ENCODE data around the gene YJEFN3. TPM values are rescaled to one million over a fixed set of nuclear protein-coding genes. Genes with fewer than 3 reads are reported as not detected.

The YJEFN3 gene
- total RNA-seq, 1 experiment from 2014 or later = 11.1 TPM

- no peak for DNase-seq (ENCODE audit: low spot score)
- Mint-ChIP-seq H3K36me3 (peaks cover 3% of the 10 kb centered on the region; the same call in 1 of the 2 replicates), H3K27ac (no peak overlapping the region), H3K4me3 (no peak overlapping the region), H3K4me1 (peaks cover 21% of the 10 kb centered on the region), H3K9me3 (no peaks in the 10 kb centered on the region), H3K27me3 (ENCODE audit: low read depth) (no peaks in the 10 kb centered on the region; the same call in 1 of the 2 replicates)
- TF ChIP-seq TEAD4 (CRISPR knock-in tag; IDR thresholded peaks at IDR 0.05) (no peak), TEAD1 (CRISPR knock-in tag; IDR thresholded peaks at IDR 0.05) (no peak), AR (CRISPR knock-in tag; IDR thresholded peaks at IDR 0.05) (no peak), E2F4 (CRISPR knock-in tag; IDR thresholded peaks at IDR 0.05; ENCODE audit: borderline replicate concordance, low read depth) (no peak), NR1H2 (CRISPR knock-in tag; IDR thresholded peaks at IDR 0.05) (no peak)
- ChIA-PET POLR2A (no interaction called here), CTCF (interaction anchor here (0.5 to 14.4 kb wide), 7 partner anchors 11 to 168 kb away, joined by 3 to 408 read pairs (median 9); partner anchors contain the start of gene GMIP)
- ATAC-seq = no peak
Observed at GRCh38 chr19:19529783-19530422, 1.2 kb downstream of the YJEFN3 start.

- peak; percentile 23 for ATAC-seq
- peaks cover 3% of the 10 kb centered on the region; the same call in 1 of the 2 replicates for H3K36me3 Mint-ChIP-seq
- no peaks in the 10 kb centered on the region; the same call in 1 of the 2 replicates for H3K27me3 Mint-ChIP-seq (ENCODE audit: low read depth)
- H3K27ac Mint-ChIP-seq = no peak overlapping the region
- no peaks in the 10 kb centered on the region for H3K9me3 Mint-ChIP-seq
- DNase-seq (ENCODE audit: low spot score) = no peak
- H3K4me1 Mint-ChIP-seq = peaks cover 21% of the 10 kb centered on the region
- ChIA-PET CTCF (interaction anchor here (0.5 to 14.4 kb wide), 6 partner anchors 10 to 593 kb away, joined by 3 to 408 read pairs (median 10); partner anchors contain the start of gene GMIP), POLR2A (no interaction called here)
- no peak overlapping the region for H3K4me3 Mint-ChIP-seq
- TF ChIP-seq E2F1 (CRISPR knock-in tag; IDR thresholded peaks at IDR 0.05) = no peak
- no peak for TF ChIP-seq CDX4 (CRISPR knock-in tag; IDR thresholded peaks at IDR 0.05; ENCODE audit: borderline replicate concordance)
- TF ChIP-seq GTF2I (CRISPR knock-in tag; conservative IDR thresholded peaks at IDR 0.05) = no peak
- no peak for TF ChIP-seq OVOL2 (CRISPR knock-in tag; IDR thresholded peaks at IDR 0.05; ENCODE audit: borderline replicate concordance)
- no peak for TF ChIP-seq NR2C2 (CRISPR knock-in tag; IDR thresholded peaks at IDR 0.05)
- TF ChIP-seq TEAD1 (CRISPR knock-in tag; IDR thresholded peaks at IDR 0.05) = no peak
- no peak for TF ChIP-seq AR (CRISPR knock-in tag; IDR thresholded peaks at IDR 0.05)
- TF ChIP-seq ZSCAN18 (CRISPR knock-in tag; IDR thresholded peaks at IDR 0.05) = no peak
- TF ChIP-seq PRDM15 (CRISPR knock-in tag; IDR thresholded peaks at IDR 0.05) = no peak
- TF ChIP-seq FOXJ3 (CRISPR knock-in tag; IDR thresholded peaks at IDR 0.05; ENCODE audit: borderline replicate concordance) = no peak
Observed at GRCh38 chr19:19530423-19530804, 1.7 kb downstream of the YJEFN3 start.
